C4-2B (cell line): ENCODE measurements around the gene TMEM40.

Source experiments
- CTCF ChIP-seq: fragments of 450-650 bp; conservative IDR thresholded peaks from 2 replicates; pipeline ENCODE4 v1.5.1; 2017; ENCODE audit warnings: mild to moderate bottlenecking
- ZFX ChIP-seq: fragments of 450-650 bp; IDR thresholded peaks from 2 replicates; pipeline ENCODE4 v1.6.1; 2017

- TF ChIP-seq CTCF (no peak), ZFX (no peak)
Measured at GRCh38 chr3:12750223-12750622, 8.8 kb downstream of the TMEM40 start.
